CD4-positive, alpha-beta T cell treated with Interleukin-4 for 1 hour (primary cell): ENCODE results near the gene ADAMTS16.

ENCODE experiments used
- DNase-seq, 2 donors: peaks; one replicate each; pipeline ENCODE4 v3.0.0-alpha.2; 2020 to 2022

Gene ADAMTS16

DNA sequence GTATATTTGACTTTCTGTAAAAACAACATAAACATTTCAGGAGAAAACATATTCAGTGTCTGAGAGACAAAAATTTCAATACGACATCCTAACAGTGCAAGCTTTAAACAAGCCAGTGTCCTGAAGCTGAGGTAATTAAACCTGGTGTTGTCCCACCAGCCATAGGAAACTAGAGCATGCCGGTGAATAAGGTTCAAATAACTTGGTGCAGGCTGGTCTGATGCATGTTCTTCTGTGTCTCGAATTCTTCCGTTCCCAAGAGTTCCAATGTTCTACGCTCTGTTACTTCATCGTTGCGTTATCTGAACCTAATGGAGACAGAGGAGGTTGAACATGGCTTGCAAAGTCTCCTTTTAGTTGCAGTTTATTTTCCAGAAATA is 48.9 kb downstream of the ADAMTS16 start:
- no peak for DNase-seq

DNA sequence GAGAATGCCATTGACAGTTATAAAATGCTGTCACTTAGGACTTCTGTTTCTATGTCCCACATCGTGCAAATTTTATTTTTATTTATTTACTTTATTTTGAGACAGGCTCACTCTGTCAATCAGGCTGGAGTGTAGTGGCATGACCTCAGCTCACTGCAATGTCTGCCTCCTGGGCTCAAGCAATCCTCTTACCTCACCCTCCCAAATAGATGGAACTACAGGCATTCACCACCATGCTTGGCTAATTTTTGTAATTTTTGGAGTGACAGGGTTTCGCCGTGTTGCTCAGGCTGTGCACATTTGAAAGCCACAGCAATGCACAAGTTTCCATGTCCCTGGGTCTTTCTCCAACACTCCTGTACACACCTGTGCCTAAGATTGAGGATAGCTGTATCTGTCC is 51.8 kb downstream of the ADAMTS16 start:
- no peak for DNase-seq

- DNase-seq = no peak
These were observed 52.6 kb downstream of the ADAMTS16 start for GRCh38 chr5:5192681-5193080.

DNA sequence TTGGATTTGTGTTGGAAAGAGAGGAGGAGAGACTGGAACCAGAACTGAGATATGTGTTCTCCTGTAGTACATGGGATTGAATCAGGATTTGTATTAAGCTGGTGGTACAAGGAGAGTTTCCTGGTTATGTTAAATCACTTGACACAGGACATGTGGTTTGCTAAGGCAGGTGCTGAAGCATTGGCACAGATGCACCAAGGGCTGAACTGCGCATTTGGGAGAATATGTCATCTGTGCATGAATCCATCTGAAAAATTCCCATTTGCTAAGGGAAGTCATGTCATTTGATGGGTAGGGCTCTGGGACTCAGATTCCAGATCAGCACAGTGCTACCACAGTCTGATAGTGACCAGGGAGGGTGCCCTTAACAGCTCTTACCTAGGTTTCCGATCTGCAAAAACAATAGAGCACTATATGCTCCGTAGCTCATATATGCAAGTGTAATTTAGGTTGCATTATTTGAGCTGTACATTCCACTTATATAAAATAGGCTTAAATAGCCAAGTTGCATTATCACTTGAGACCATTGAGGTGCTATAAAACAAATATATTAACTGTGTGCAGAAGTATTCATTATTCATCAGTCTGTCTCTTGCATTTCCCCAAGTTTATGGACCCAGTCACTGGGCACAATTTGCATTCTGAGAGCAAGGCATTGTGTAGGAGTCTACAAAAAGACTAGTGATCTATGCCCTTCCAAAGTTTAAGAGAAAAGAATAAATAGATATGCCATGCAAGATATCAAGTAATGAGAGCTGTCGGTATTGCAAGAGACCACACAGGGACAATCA is 55.2 kb downstream of the ADAMTS16 start:
- no peak for DNase-seq

GRCh38 chr5:5198135-5198534 is 58.0 kb downstream of the ADAMTS16 start:
- DNase-seq = no peak

DNA sequence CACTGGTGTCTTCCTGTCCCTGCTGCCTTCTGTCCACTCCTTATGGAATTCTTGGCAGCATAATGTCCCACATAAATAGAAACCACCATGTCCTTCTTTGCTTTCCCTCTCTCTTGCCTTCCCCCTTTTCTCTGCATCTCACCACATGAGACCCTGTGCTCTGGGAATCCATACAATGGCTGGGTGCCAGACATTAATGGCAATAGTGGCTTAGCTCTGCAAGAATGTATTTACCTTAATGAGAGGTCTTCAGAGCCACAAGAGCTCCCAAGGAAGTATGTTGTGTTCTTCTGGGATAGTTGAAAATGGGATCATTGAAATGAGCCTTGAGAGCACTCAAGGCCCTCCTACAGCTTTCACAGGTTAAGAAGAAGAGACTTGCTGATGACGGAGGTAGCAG is 58.7 kb downstream of the ADAMTS16 start:
- no peak for DNase-seq

DNA sequence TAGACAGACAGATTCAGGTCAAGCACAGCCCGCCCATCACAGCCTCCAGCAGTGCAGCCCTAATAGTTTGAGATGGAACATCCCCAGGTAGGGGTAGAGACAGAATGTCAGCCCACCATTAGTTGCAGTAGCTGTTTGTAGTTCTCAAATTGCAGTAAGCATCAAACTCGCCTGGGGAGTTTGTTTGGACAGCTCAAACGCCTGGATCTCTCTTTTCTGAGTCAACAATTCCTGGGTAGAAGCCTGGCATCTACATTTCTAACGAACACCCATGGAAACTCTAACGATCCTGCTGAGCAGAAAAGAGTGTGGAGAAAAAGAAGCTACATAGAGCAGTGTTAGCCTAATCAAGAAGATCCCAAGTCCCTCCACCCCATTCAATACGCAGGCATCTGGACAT is 59.4 kb downstream of the ADAMTS16 start:
- DNase-seq = no peak

DNA sequence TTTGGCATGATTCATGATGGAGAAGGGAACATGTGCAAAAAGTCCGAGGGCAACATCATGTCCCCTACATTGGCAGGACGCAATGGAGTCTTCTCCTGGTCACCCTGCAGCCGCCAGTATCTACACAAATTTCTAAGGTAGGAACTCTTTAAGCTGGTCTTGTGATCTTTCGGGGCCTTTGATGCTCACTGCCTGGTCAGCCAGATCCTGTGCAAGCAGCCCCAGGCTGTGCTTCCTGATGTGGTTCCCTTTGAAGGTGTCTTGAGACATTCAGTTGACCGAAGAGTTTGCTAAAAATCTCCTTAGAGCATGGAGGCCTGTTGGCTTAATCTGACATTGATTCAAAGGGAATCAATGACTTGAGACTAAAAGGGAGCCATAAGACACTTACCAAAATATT is 60.0 kb downstream of the ADAMTS16 start:
- DNase-seq = no peak

- no peak for DNase-seq
These were observed 62.2 kb downstream of the ADAMTS16 start for GRCh38 chr5:5202321-5202720.

GRCh38 chr5:5203451-5203850 is 63.3 kb downstream of the ADAMTS16 start:
- no peak for DNase-seq

DNA sequence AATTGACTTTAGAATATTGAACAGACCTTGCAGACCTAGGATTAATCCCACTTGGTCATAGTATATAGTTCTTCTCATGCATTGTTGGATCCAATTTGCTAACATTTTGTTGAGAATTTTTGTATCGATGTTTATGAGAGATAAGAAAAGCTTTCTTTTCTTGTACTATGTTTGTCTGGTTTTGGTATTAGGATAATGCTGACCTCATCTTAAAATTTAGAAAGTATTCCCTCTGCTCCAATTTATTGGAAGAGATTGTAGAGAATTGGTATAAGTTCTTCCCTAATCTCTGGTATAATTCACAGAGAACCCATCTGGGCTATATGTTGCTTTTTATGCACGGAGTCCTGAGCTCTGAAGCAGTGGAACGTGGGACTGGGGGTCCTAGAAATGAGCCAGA is 67.7 kb downstream of the ADAMTS16 start:
- no peak for DNase-seq

DNA sequence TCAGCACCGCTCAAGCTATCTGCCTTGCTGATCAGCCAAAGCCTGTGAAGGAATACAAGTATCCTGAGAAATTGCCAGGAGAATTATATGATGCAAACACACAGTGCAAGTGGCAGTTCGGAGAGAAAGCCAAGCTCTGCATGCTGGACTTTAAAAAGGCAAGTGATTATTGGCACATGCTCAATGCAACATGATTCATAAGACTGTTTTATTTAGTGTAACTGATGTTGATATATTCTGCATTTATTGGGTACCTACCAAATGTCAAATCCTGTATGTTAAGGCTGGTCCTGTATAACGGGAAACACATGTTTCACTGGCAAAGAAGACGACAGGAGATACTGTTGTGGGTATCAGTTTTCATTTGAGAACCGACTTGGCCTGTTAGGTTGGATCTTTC is 69.0 kb downstream of the ADAMTS16 start:
- no peak for DNase-seq

GRCh38 chr5:5209510-5210286 is 69.6 kb downstream of the ADAMTS16 start:
- DNase-seq = no peak

DNA sequence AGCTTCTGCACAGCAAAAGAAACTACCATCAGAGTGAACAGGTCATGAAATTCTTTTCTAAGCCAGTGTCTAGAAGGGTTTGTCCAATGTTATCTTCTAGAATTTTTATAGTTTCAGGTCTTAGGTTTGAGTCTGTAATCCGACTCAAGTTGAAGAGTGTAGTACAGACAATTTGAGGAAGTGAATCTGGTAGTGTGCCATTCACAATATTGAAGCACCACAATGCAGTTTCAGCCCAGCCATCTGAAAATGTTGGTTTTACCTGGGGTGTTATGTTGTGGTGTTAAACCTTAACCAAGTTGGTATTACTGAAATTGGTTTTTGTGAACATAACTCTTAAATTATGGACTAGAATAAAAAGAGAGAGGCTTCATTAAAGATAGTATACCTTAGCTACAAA is 77.2 kb downstream of the ADAMTS16 start:
- DNase-seq = no peak

DNA sequence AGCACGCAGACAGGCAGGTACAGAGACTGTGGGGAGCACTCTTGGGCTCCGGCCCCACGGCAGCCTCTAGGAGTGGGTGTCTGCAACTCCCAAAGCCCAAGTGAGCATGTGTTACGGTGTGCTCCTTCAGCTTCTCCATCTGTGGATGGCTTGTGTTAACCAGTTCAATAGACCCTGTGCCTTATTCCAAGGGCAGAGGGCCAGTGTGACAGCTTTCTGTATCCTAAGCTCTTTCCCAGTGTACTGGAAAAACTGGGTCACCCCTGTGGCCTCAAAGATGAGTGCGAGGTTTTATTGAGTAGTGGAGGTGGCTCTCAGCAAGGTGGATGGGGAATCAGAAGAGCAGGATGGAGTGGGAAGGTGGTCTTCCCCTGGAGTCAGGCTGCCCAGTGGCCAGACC is 78.3 kb downstream of the ADAMTS16 start:
- DNase-seq = no peak

- no peak for DNase-seq
These were observed 79.4 kb downstream of the ADAMTS16 start for GRCh38 chr5:5219541-5219940.

DNA sequence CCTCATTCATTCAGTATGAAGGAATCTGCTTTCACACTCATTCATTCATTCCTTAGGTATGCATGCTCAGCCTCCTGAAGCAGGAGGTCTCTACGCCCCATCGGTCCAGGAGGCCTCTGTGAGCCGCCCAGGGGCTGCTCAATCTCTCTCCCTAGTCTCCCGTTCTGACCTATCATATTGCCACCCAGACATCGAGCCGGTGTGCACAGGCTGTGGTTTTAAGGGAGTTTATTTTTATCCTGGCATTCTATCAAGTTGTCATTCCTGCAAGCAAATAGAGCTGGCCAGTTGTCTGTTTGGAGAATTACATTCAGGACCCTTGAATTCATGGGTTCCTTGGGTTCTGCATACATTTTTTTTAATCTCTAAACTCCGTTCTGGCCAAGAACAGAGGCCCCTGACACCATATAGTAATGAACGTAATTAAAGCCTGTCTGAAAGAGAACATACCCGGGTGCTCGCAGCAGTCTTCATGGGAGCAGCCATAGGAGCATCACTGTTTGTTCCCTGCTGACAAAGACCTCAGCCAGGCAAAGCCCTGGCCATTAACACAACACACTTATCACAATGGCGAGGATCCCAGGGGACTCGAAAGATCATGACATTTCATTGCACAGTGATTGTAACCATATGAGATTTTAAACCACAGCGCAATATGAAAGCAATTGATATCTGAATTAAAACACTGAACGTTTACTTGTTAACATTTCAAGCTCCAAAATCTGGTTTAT is 80.9 kb downstream of the ADAMTS16 start:
- no peak for DNase-seq

DNA sequence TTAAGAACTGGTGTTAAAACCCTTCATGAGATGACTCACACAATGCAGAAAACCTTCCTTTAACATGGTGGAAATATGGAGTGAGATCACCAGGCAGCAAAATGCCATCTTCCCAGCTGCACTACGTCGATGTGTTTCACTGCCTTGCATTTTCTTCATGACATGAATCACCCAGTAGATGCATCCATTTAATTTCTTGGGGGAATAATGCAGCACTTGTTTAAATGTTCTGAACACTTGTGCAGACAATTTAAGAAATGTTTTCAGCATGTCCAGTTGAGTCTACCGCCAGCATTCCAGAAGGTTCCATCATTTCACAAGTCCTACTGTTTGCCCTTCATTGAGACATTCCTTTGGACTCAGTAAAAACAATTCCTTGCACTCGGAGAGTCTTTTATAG is 81.6 kb downstream of the ADAMTS16 start:
- no peak for DNase-seq

GRCh38 chr5:5231576-5231975 is 91.4 kb downstream of the ADAMTS16 start:
- no peak for DNase-seq

GRCh38 chr5:5234912-5235311 is 94.8 kb downstream of the ADAMTS16 start:
- DNase-seq = no peak

DNA sequence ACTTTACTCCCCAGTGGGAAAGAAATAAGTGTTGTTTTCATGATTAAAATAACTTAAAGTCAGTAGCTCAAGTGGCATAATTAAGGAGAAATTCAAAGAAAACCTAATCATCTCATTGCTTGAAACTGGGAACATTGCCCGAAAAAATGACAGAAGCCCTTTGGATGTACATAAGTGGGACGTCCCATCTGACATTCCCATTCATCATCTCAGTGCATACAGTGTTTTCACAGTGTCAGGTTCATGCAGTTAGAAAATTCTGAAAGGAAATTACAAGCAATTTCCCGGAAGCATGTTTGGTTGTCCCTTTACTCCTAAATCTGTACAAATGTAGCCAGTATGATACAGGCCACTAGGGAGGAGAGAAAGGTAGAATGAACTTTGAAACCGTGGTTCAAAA is 95.6 kb downstream of the ADAMTS16 start:
- DNase-seq = no peak

- no peak for DNase-seq
These were observed 99.1 kb downstream of the ADAMTS16 start for GRCh38 chr5:5239191-5239590.

- DNase-seq = no peak
These were observed 100.1 kb downstream of the ADAMTS16 start for GRCh38 chr5:5240234-5240633.

DNA sequence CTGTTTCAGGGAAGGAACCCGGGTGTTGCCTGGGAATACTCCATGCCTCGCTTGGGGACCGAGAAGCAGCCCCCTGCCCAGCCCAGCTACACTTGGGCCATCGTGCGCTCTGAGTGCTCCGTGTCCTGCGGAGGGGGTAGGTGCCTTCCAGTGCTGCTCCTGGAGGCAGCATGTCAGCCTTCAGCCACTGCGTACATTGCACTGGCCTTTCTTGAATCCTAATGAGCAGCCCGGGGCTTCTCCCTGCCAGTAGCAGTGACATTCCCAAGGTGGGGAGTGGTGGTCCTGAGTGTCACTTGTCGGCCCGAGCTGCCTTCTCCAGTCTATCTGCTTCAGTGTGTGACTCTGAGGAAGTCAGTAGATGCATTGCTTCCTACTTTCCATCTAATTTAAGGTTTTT is 101.9 kb downstream of the ADAMTS16 start:
- DNase-seq = no peak
